HG02642 (cell line): ENCODE measurements around the gene NCK1.
"Not testable (repeated sequence)": the region's sequence is repeated elsewhere in the genome, so short reads cannot be mapped to it uniquely, and the experiment has no call there.

Source experiments
- ATAC-seq: cut with Tn5 transposase; IDR thresholded peaks from one replicate; pipeline ENCODE4 v1.9.1; 2021; ENCODE audit warnings: mild to moderate bottlenecking; ENCODE audit not compliant: unreplicated experiment, poor library complexity

NCK1 gene

DNA sequence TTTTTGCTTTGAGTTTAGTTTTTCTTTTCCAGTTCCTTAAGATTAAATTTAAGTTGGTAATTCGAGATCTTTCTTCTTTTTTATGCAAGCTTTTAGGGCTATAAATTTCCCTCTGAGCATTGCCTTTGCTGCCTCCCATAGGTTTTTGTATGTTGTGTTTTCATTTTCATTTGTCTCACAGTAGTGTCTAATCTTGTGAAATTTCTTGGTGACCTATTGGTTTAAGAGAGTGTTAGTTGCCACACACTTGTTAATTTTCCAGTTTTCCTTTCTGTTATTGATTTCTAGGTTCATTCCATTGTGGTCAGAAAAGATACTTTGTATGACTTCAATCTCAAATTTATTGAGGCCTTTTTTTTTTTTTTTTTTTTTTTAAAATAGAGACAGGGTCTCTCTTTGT is 77.5 kb downstream of the NCK1 start:
- no peak for ATAC-seq

DNA sequence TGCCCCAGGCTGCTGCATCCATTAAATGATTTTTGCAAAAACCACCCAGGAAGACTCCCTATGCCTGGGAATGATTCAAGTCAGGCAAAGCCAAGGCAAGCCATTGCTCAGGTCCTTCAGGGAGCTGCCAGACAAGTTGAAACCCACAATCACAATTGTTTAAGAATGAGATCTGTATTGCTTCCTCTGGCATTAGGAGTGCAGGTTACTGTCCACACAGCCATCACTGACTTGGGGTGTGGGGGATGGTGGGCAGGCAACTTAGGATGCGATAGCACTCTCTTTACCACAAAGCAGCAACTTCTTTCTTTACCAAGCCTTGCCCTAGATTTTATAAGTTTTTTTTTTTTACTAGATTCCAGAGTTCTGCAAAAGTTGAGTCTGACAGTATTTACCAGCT is 80.8 kb downstream of the NCK1 start:
- no peak for ATAC-seq

DNA sequence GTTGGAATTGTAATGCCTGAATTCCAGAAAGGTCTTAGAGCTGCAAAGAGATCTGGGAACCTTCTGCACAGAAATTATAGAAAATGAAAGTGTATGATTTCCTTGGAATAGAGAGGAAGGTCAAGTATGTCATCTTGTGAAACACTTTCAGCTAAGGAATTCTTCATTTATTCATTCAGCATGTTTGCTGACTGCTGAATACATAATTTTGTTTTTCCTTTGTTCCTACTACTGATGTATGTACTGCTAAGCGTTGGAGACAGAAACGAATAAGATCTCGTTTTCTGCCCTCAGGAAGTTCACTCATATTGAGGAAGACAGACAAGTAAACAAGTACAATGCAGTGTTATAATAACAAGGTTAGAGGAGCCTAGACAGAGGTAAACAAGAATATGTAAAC is 81.4 kb downstream of the NCK1 start:
- no peak for ATAC-seq

DNA sequence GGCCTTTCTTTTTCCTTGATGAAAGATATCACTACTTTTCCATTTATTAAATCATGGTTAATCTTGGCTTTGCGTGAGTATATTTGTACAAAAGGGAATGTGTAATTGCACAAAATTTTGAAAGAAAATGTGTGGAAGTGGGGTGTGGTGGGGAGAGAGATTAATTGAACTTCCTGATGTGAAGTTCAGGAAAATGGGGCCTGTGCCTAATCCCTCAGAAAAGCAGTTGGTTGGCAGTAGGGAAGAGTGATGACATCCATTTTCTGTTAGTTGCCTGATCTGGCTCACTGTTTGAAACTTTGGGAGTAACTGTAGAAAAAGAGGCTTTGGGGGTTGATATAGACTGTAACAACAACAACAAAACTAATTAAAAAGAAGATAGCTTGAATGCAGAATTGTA is 85.0 kb downstream of the NCK1 start:
- ATAC-seq, result no peak

DNA sequence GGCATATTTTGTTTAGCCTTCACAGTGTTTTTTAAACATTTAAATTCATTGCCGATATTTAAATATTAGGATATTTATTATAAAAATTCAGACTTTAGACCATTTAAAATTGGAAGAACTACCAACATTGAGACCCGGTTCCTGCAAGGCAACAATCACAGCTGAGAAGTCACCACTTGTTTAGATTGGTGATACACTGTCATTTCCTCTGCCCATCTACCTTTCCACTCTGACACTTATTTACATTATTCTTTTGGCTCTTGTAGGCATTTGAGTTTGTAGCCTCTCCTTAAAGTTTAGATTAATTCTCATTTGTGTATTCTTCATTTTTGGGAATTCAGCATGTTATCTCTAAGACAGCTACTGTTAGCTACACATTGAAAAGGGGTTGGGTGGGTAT is 85.5 kb downstream of the NCK1 start:
- no peak for ATAC-seq

DNA sequence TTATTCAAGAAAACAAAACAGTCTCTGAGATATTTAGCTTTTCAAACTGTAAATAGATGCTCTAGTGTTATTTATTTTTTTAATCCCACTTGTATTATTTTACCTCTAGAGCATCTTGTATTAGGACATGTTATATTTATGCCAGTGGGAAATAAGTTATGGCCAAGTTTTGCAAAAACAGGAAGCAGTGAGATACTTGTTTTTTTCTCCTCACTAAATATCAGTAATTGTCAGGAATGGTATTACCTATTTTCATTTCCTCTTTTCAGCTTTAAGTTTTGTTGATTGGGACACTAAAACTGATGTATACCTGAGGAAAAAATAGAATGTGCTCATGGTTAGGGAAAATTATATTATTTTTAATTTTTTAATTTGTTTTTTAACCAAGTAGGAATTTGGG is 87.1 kb downstream of the NCK1 start:
- no peak for ATAC-seq

DNA sequence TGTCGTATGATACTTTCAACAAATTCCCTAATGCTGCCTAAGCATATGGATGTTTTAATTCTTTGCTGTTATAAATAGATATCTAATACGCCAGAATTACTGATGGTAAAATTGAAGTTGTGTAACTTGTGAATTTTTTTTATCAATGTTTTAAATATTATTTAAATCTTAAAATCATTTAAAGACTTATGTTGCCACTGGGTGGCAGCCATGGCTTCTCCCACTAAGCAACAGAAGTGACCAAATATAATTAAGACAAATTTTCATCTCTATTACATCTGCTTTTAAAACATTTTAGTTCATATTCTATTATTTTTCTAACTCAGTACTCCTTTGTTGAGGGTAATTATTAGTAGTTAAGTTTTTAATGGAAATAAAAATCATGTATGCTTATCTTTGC is 87.7 kb downstream of the NCK1 start:
- no peak for ATAC-seq

DNA sequence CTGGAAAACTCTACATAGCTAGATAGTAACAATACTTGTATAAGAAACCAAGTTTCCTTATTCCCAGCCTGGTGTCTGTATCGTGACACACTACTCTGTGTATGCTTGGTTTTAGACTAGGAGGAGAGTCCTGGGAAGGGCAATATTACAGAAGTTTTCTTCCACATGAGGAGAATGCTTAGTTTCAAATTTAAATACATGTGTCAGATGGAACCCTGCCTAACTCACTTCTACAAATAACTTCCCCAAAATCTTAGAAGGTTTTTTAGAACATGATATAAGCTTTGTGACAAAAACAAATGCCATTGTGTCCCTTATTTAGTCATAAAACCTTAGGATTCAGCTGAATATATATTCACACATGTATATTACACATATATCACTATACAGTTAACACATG is 88.6 kb downstream of the NCK1 start:
- ATAC-seq, result no peak

DNA sequence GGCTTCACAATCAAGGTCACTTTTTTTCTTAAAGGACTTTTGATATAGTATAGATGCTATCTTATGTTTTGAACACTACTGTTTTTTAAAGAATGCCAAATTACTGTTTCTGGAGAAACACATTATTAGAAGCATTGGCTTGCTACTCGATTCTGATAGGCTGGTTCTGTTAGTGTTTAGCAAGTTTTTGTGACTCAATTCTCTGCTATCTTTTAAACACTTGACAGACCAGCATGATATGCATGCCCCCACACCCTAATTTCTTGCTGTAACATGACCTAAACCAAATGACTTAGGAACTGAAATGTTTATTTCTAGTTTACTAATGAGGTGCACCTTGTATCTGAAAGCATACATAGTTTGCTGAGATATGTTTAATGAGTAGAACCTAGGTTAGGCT is 90.3 kb downstream of the NCK1 start:
- ATAC-seq, result no peak

DNA sequence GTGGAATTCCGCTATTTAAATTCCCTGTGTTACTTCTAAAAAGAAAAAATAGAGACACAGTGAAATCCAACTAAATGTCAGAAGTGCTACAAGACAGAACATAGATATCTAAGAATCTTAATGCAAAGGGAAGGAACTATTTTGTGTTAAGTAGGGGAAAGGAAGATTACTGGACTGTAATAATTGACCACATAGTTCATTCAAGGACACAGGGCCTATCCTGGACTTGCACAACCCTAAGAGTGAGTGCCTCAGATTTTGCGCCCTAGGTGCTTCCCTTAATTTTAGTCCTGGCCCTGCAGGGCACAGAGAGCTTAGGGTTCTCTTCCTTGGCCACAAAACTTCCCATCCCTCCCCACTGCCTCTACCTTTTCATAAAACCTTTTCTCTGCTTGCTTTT is 92.2 kb downstream of the NCK1 start:
- ATAC-seq, result no peak

DNA sequence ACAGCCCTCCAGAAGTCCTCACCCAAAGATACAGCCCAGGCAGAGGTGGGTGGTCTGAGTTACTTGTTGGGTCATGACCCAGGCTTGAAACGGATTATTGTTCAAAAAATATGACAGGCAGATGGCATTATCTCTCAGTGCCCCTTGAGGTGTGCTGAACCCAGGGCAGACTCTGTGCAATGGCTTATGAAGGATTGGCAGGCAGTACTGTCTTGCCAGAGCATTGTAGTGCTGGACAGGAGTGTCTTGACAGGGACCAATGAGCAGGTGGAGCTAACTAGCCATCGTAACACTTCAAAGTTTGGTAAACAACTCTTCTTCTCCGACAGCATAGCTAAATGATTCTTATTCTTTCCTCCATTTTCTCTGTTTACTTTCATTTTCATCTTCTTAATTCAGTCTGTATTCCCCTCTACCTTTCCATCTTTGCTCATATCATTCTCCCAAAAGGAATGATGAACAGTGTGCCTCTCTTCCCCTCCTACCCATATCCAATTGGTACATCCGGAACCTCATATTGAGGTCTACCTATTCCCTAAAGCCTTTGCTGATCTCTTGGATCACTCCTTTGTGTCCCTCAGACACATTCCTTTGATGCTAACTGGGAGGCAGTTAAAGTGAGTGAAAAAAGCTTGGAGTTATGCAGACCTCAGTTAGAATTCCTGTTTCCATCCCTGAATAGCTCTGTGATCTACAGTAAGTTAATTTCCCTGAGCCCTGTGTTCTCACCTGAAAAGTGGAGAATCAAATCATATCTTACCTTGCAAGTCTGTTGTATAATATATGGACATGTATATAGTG is 93.2 kb downstream of the NCK1 start:
- ATAC-seq, result no peak

DNA sequence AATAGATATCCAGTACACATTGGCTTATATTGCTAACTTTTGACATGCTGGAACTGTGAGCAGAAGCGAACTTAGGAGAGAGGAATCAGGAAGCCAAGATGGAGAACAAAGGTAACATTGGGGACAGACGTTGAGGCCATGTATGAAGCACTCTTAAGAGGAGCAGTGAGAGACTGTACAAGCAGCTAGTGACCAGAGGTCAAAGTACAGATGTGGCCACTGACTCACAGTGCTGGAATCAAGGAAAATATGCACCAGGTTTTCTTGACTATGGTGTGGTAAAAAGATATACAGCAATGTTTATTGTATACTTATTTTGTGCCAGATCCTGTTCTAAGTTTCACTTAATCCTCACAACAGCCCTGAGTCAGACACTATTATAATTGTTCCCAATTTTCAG is 93.8 kb downstream of the NCK1 start:
- ATAC-seq, result no peak

DNA sequence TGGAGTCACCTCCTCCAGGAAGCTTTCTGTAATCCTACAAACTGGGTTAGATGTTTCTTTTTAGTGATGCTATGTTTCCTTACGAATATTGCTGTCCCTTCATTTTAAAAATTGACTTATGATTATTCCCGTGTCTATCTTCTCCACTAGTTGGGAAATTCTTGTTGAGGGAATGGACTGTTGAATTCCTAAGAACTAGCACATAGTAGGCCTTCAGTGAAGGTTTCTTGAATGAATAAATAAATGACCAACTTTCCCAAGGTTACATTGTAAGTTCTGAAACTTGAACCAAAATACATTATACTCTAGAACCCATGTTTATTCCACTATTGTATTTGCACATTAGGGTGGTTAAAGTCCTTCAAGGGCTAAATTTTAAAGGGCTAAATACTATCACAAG is 95.0 kb downstream of the NCK1 start:
- ATAC-seq, result no peak

DNA sequence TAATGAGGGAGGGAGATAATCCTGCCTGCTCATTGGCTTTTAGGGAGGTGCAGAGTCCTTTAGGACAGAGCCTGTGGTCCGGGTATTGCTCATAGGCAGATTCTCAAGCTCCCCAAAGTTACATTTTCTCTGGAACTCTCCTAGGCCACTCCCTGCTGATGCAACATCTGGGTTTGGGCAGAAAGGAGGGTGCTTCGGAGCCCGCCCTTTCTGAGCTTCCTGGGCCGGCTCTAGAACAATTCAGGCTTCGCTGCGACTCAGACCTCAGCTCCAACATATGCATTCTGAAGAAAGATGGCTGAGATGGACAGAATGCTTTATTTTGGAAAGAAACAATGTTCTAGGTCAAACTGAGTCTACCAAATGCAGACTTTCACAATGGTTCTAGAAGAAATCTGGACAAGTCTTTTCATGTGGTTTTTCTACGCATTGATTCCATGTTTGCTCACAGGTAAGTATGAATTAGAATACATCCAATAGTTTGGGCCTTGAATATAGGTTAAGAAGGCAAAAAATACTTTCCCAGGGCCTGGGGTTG is 95.8 kb downstream of the NCK1 start, which contains the start of gene IL20RB:
IL20RB (plus strand) TSS at position 233 of the 538 bp plus-strand sequence; CDS start at position 364, 131 bp downstream.
- ATAC-seq, result no peak

DNA sequence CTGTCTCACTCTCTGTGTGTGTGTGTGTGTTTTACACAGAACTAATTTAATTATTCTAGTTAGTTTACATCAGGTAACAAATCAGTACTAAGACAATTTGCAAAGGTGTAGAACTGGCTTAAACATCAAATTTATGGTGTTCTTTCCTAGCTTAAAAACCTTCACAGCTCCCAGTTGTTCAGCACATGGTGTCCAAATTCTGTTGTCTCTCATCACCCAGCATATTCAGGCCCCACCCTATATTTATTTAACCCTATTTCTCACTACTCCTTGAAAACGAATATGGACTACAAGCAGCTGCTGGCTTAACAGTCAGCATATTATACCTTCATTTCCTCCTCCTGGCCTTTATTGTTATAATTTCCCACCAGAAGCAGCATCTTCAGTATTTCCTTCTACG is 96.9 kb downstream of the NCK1 start:
- ATAC-seq, result no peak

DNA sequence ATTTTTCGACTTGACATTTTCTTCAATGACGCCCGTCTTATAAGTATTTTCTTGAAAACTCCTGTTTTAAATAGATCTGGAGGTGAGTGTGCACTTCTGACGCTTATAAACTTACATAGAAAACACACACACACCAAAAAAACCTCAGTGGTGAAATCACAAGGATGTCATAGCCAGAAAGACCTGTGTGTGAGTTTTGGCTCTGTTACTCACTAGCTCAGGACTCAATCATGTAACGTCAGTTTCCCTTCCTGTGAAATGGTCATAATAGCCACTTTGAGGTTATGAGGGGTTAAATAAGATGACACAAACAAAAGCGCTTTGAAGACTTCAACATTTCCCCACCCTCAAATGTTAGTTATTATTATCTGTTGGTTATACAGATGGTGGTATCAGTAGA is 97.6 kb downstream of the NCK1 start:
- ATAC-seq, result no peak

DNA sequence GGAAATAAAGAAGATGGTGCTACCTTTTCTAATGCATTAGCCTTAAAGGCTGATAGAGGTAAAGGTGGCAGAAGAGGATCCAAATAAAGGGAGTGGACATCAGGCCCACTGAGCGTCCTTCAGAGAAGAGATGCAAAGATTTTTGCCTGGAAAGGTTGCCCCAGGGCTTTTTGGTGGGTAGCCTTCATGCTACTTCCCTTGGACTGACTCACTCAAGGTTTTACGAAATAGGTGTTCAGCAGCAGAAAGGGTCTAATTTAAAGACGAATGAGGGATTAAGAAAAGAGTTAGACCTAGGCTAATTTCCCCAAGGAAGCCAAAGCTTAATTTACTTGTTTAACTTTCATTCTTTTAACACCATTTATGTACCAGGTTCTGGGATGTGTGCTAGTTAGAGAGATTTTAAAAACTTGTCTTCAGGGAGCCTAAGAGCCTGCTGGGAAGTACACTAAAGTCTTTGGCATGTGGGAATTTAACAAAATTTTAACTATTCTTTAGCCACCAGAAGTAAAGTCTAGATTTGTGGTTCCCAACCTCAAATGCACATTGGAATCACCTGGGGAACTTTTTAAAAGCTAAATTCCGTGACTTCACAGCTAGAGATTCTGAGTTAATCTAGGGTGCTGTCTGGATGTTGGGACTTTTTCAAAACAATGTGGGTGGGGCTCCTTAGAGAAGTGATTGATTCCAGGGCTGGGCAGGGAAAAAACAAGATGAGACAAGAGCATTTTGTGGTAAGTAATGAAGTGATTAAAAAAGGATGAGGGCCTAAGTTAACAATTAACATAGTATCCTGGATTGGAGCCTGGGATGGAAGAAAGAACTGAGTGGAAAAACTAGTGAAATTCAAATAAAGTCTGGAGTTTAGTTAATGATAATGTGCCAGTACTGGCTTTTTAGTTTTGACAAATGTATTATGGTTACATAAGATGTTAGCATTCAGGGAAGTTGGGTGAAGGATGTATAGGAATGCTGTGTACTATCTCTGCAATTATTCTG is 99.1 kb downstream of the NCK1 start:
- no peak for ATAC-seq

DNA sequence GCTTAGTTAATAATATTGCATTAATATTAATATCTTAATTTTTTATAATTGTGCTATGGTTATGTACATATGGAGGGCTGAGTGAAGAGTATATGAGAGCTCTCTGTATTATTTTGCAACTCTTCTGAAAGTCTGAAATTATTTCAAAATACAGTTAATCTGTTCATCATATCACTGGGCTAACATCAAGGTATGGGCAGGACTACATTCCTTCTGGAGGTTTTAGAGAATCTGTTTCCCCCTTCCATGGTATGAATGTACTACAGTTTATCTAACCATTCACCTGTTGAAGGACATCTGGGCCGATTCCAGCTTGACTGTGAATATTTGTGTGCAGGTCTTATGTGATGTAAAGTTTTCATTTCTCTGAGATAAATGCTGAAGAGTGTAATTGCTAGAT is 100.9 kb downstream of the NCK1 start:
- ATAC-seq, result no peak

DNA sequence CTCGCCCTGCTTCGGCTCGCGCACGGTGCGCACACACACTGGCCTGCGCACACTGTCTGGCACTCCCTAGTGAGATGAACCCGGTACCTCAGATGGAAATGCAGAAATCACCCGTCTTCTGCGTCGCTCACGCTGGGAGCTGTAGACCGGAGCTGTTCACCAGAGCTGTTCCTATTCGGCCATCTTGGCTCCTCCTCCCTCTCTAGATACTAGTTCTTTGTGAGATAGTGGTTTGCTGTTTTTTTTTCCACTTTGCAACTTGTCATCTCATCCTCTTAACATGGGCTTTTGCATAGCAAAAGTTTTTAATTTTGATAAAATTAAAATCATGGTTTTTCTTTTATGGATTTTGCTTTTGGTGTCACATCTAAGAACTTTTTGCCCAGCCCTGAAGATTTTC is 107.5 kb downstream of the NCK1 start:
- not testable (repeated sequence) for ATAC-seq

DNA sequence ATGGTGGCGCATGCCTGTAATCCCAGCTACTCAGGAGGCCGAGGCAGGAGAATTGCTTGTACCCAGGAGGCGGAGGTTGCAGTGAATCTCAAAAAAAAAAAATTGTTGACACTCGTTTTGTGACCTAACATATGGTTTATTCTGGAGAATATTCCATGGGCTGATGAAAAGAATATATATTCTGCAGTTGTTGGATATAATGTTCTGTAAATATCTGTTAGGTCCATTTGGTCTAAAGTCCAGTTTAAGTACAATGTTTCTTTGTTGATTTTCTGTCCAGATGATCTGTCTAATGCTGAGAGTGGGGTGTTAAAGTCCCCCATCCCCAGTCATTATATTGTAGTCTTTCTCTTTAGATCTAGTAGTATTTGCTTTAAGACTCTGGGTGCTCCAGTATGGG is 111.3 kb downstream of the NCK1 start:
- ATAC-seq, result no peak

DNA sequence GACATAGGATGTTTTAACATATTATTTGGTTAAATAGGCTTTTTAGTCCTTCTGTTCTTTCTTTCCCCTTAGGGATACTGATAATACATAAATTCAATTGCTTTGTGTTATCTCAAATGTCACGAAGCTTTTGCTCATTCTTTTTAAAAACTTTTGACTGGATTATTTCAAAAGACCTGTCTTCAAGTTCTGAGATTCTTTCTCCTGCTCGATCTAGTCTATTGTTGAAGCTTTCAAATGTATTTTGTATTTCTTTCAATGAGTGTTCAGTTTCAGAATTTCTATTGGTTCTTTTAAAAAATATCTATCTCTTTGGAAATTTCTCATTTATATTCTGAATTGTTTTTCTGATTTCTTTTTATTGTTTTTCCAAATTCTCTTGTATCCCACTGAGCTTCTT is 112.7 kb downstream of the NCK1 start:
- ATAC-seq, result no peak
